HG03108 (cell line): Measurements from ENCODE around the gene PSMG4.

Experiments
- ATAC-seq: cut with Tn5 transposase; IDR thresholded peaks from one replicate; pipeline ENCODE4 v1.9.1; 2021; ENCODE audit warnings: moderate library complexity; ENCODE audit not compliant: unreplicated experiment

PSMG4 gene

GRCh38 chr6:3288711-3289663 is 30.2 kb downstream of the PSMG4 start:
- no peak for ATAC-seq

- no peak for ATAC-seq
Observed at GRCh38 chr6:3289664-3290055, 30.9 kb downstream of the PSMG4 start.

- no peak for ATAC-seq
Observed at GRCh38 chr6:3290149-3290930, 31.6 kb downstream of the PSMG4 start.

- ATAC-seq, result no peak
Observed at GRCh38 chr6:3290931-3291211, 32.1 kb downstream of the PSMG4 start.

GRCh38 chr6:3291346-3291745 is 32.6 kb downstream of the PSMG4 start:
- ATAC-seq, result no peak

- no peak for ATAC-seq
Observed at GRCh38 chr6:3291987-3292386, 33.2 kb downstream of the PSMG4 start.

- ATAC-seq, result no peak
Observed at GRCh38 chr6:3292431-3293197, 33.9 kb downstream of the PSMG4 start.

- ATAC-seq, result no peak
Observed at GRCh38 chr6:3293271-3294155, 34.8 kb downstream of the PSMG4 start.

GRCh38 chr6:3294396-3294795 is 35.6 kb downstream of the PSMG4 start:
- no peak for ATAC-seq

- no peak for ATAC-seq
Observed at GRCh38 chr6:3294921-3295871, 36.4 kb downstream of the PSMG4 start.

- no peak for ATAC-seq
Observed at GRCh38 chr6:3296078-3296477, 37.3 kb downstream of the PSMG4 start.

GRCh38 chr6:3296537-3296936 is 37.8 kb downstream of the PSMG4 start:
- no peak for ATAC-seq

- no peak for ATAC-seq
Observed at GRCh38 chr6:3297006-3297405, 38.3 kb downstream of the PSMG4 start.

GRCh38 chr6:3297909-3298308 is 39.2 kb downstream of the PSMG4 start:
- ATAC-seq, result no peak

GRCh38 chr6:3299221-3299620 is 40.5 kb downstream of the PSMG4 start:
- no peak for ATAC-seq

- no peak for ATAC-seq
Observed at GRCh38 chr6:3301506-3301905, 42.8 kb downstream of the PSMG4 start.

GRCh38 chr6:3303795-3304411 is 45.2 kb downstream of the PSMG4 start:
- ATAC-seq, result no peak

- ATAC-seq, result no peak
Observed at GRCh38 chr6:3304500-3305215, 45.9 kb downstream of the PSMG4 start.
